Esophagus muscularis mucosa (tissue), 3 donors: ENCODE measurements around the gene QRICH2.

Experiments used
- CTCF ChIP-seq, 3 experiments: fragments of 200-600 bp in 2 of 3; fragments of 450-650 bp in 1 of 3; sonication (generic) in 2 of 3; IDR thresholded peaks; one replicate each; pipeline ENCODE4 v1.5.1; 2017 to 2019; ENCODE audit warnings: antibody characterized with exemption in 3 of 3, mild to moderate bottlenecking in 2 of 3, moderate library complexity in 1 of 3
- POLR2A ChIP-seq: fragments of 450-650 bp; IDR thresholded peaks from one replicate; pipeline ENCODE4 v1.6.1; 2017; ENCODE audit warnings: antibody characterized with exemption, moderate library complexity, mild to moderate bottlenecking, low read depth

DNA sequence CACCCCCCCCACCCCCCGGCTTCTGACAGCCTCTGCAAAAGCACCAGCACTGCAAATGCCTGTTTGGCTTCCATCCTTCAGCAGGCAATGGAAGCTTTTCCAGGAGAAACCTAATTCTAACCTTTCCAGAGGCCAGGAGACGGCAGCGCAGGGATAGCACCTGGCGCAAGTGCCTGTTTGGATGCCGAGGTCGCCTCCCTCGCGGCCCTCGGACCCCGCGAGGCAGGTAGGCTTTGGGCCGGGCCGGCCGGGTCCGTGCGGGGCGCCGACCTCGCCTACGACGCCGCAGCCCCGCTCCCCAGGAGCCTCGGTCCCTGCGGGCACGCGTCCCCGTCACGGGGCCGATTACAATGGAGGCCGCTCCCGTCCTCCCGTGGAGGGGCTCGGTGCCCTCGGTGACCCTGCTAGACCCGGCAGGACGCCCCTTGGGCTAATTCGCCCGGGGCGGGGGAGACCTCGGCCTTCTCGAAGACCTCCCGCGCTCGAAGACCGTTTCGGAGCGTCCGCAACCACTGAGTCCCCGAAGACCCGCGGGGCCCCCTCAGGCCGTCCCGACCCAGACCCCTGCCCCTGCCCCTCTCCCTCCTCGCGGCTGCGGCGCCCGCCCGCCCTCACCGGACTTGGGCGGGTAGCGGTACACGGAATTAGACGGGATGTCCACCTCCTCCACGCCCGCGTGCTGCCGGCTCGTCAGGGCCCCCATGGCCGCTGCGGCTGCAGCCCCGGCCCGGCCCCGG lies 68.4 kb downstream of the QRICH2 start:
- TF ChIP-seq POLR2A = no peak
- TF ChIP-seq CTCF (IDR thresholded peaks at IDR 0.05) = no peak
